Measurements from ENCODE around the gene IST1. TPM values are rescaled to one million over a fixed set of nuclear protein-coding genes. Genes with fewer than 3 reads are reported as not detected.

The IST1 gene
- total and polyA plus RNA-seq, 4 donors: 33.8 to 95.3 (median 53.5) TPM

DNA sequence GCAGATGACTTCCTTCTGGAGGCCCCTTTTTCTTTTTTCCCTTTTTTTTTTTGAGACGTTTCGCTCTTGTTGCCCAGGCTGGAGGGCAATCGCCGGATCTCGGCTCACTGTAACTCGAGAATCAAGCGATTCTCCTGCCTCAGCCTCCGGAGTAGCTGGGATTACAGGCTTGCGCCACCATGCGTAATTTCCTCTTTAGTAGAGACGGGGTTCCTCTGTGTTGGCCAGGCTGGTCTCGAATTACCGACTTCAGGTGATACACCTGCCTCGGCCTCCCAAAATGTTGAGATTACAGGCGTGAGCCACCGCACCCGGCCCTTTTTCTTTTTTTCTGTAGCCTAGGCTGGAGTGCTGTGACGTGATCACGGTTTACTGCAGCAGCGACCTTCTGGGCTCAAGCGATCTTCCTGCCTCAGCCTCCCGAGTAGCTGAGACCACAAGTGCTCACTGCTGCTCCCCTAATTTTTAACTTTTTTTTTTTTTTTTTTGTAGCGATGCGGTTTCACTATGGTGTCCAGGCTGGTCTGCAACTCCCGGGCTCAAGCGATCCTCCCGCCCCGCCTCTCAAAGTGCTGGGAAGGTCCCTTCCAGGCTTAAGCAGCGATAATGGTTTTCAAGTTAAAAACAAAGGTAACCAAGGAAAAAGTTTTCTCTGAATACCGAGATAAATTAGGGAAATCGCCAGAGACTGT is 956 bp upstream of the IST1 start:
- WGBS: under 1% methylated on average over 31 of the region's 31 CpGs
- peak overlapping the region; percentile 80 to 98 for H3K27ac ChIP-seq (ENCODE audit: low read depth in 1 of 2, low read length in 2 of 2)
- H3K9me3 ChIP-seq (ENCODE audit: control insufficient read depth in 4 of 4, low read length in 3 of 4): no peaks in the 10 kb centered on the region
- no peaks in the 10 kb centered on the region for H3K27me3 ChIP-seq (ENCODE audit: control insufficient read depth in 4 of 4, insufficient read depth in 4 of 4, low read length in 3 of 4)
- H3K4me1 ChIP-seq (ENCODE audit: control insufficient read depth in 4 of 4, insufficient read depth in 4 of 4, low read length in 3 of 4): peaks cover 0 to 16% (median 8%) of the 10 kb centered on the region in 4 donors
- H3K9ac ChIP-seq (ENCODE audit: low read depth in 1 of 2, low read length in 2 of 2): peak overlapping the region; percentile 76 to 92
- peak overlapping the region; percentile 84 to 93 (median 91) for H3K4me3 ChIP-seq (ENCODE audit: low read depth in 1 of 3, low read length in 3 of 3)
- peak; percentile 50 for DNase-seq (ENCODE audit: low spot score)
- TF ChIP-seq FOXA2 (IDR thresholded peaks at IDR 0.05): no peak
- no peak for TF ChIP-seq SP1 (IDR thresholded peaks at IDR 0.05)
- TF ChIP-seq, protein P1, sequence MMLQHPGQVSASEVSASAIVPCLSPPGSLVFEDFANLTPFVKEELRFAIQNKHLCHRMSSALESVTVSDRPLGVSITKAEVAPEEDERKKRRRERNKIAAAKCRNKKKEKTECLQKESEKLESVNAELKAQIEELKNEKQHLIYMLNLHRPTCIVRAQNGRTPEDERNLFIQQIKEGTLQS (IDR thresholded peaks at IDR 0.05): no peak
- TF ChIP-seq RXRA (IDR thresholded peaks at IDR 0.05): no peak
- no peak for TF ChIP-seq TAF1 (conservative IDR thresholded peaks at IDR 0.05)
- TF ChIP-seq GABPA (IDR thresholded peaks at IDR 0.05 in 1 of 2, conservative IDR thresholded peaks at IDR 0.05 in 1 of 2): no peak
- TF ChIP-seq, protein P2, sequence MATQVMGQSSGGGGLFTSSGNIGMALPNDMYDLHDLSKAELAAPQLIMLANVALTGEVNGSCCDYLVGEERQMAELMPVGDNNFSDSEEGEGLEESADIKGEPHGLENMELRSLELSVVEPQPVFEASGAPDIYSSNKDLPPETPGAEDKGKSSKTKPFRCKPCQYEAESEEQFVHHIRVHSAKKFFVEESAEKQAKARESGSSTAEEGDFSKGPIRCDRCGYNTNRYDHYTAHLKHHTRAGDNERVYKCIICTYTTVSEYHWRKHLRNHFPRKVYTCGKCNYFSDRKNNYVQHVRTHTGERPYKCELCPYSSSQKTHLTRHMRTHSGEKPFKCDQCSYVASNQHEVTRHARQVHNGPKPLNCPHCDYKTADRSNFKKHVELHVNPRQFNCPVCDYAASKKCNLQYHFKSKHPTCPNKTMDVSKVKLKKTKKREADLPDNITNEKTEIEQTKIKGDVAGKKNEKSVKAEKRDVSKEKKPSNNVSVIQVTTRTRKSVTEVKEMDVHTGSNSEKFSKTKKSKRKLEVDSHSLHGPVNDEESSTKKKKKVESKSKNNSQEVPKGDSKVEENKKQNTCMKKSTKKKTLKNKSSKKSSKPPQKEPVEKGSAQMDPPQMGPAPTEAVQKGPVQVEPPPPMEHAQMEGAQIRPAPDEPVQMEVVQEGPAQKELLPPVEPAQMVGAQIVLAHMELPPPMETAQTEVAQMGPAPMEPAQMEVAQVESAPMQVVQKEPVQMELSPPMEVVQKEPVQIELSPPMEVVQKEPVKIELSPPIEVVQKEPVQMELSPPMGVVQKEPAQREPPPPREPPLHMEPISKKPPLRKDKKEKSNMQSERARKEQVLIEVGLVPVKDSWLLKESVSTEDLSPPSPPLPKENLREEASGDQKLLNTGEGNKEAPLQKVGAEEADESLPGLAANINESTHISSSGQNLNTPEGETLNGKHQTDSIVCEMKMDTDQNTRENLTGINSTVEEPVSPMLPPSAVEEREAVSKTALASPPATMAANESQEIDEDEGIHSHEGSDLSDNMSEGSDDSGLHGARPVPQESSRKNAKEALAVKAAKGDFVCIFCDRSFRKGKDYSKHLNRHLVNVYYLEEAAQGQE (IDR thresholded peaks at IDR 0.05): no peak
- peak; percentile 24 to 39 for TF ChIP-seq RAD21 (IDR thresholded peaks at IDR 0.05)
- H3K36me3 ChIP-seq (ENCODE audit: control insufficient read depth in 4 of 4, insufficient read depth in 3 of 4, low read depth in 1 of 4, low read length in 3 of 4): no peaks in the 10 kb centered on the region

DNA sequence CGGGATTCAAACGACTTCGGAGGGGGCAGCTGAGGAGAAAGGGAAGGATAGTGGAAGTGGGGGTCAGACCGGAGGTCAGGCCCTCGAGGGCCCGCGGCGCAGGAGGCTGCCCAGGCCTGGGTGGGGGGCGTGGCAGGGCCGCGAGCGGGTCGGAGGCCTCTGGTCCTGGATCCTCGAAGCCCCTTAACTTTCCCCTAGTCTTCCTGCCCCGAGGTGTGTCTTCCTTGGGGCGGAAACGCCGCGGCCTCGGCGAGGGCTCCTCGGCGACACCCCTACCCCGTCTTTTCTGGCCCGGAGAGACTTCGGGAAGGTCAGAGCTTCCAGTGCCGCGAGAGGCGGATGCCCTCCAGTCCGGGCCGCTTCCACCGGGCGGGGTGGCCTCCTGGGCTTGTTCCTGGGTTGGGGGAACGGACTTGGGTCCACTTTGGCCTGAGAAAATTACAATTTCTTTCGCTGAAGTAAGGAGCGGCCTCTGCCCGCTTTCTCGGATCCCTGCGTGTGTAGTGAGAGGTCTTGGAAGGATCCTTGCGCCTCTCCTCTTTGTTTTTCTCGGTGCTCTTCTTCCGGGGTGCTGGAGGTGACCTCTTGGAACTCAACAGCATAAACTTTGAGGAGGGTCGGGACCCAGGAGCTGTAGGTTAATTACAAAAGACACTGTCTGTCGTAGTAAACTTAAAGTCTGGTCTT is 491 bp downstream of the IST1 start:
- peak overlapping the region; percentile 84 to 93 for H3K9ac ChIP-seq (ENCODE audit: low read depth in 1 of 2, low read length in 2 of 2)
- no peaks in the 10 kb centered on the region for H3K36me3 ChIP-seq (ENCODE audit: control insufficient read depth in 4 of 4, insufficient read depth in 3 of 4, low read depth in 1 of 4, low read length in 3 of 4)
- under 1% methylated on average over 44 of the region's 44 CpGs for WGBS
- H3K4me1 ChIP-seq (ENCODE audit: control insufficient read depth in 4 of 4, insufficient read depth in 4 of 4, low read length in 3 of 4): peaks cover 0 to 26% (median 8%) of the 10 kb centered on the region in 4 donors
- no peak for DNase-seq (ENCODE audit: low spot score)
- H3K27me3 ChIP-seq (ENCODE audit: control insufficient read depth in 4 of 4, insufficient read depth in 4 of 4, low read length in 3 of 4): no peaks in the 10 kb centered on the region
- TF ChIP-seq GABPA (IDR thresholded peaks at IDR 0.05 in 1 of 2, conservative IDR thresholded peaks at IDR 0.05 in 1 of 2) (no peak), JUND (IDR thresholded peaks at IDR 0.05) (no peak), YY1 (IDR thresholded peaks at IDR 0.05) (peak; percentile 45), TAF1 (conservative IDR thresholded peaks at IDR 0.05) (no peak), HNF4G (IDR thresholded peaks at IDR 0.05) (no peak)
- TF ChIP-seq, protein P1 (IDR thresholded peaks at IDR 0.05): no peak
- TF ChIP-seq, protein P3, sequence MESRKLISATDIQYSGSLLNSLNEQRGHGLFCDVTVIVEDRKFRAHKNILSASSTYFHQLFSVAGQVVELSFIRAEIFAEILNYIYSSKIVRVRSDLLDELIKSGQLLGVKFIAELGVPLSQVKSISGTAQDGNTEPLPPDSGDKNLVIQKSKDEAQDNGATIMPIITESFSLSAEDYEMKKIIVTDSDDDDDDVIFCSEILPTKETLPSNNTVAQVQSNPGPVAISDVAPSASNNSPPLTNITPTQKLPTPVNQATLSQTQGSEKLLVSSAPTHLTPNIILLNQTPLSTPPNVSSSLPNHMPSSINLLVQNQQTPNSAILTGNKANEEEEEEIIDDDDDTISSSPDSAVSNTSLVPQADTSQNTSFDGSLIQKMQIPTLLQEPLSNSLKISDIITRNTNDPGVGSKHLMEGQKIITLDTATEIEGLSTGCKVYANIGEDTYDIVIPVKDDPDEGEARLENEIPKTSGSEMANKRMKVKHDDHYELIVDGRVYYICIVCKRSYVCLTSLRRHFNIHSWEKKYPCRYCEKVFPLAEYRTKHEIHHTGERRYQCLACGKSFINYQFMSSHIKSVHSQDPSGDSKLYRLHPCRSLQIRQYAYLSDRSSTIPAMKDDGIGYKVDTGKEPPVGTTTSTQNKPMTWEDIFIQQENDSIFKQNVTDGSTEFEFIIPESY (IDR thresholded peaks at IDR 0.05): no peak
- H3K27ac ChIP-seq (ENCODE audit: low read depth in 1 of 2, low read length in 2 of 2): peak overlapping the region; percentile 80 to 98
- no peaks in the 10 kb centered on the region for H3K9me3 ChIP-seq (ENCODE audit: control insufficient read depth in 4 of 4, low read length in 3 of 4)
- peak overlapping the region; percentile 86 to 93 (median 91) for H3K4me3 ChIP-seq (ENCODE audit: low read depth in 1 of 3, low read length in 3 of 3)
